HL-60 (cell line): ENCODE results near the gene ELFN2.

ENCODE experiments used
- DNase-seq, 2 experiments: peaks; one replicate each; pipeline ENCODE4 v3.0.0-alpha.2; 2010 to 2020; ENCODE audit warnings: low read depth in 1 of 2, low spot score in 1 of 2
- H3K27ac ChIP-seq: fragments of 250-450 bp; sonication (Bioruptor Pico); replicated peaks from 2 replicates; pipeline ENCODE4 v1.5.1; 2020; ENCODE audit warnings: mild to moderate bottlenecking, moderate library complexity
- H3K27me3 ChIP-seq: fragments of 250-450 bp; sonication (Bioruptor Pico); 2 replicates; pipeline ENCODE4 v1.5.1; 2021; ENCODE audit warnings: mild to moderate bottlenecking, moderate library complexity; ENCODE audit not compliant: insufficient read depth, poor library complexity, severe bottlenecking
- H3K4me3 ChIP-seq: replicated peaks from 2 replicates; pipeline ENCODE4 v1.5.1; 2011; ENCODE audit warnings: mild to moderate bottlenecking, control low read depth, low read length; ENCODE audit not compliant: insufficient read depth
- GABPA ChIP-seq: IDR thresholded peaks from 2 replicates; pipeline ENCODE4 v1.6.1; 2012; ENCODE audit warnings: low read depth
- POLR2AphosphoS5 ChIP-seq: IDR thresholded peaks from 2 replicates; pipeline ENCODE4 v1.6.1; 2012; ENCODE audit warnings: low read depth
- SPI1 ChIP-seq: IDR thresholded peaks from 2 replicates; pipeline ENCODE4 v1.6.1; 2012; ENCODE audit warnings: low read depth, mild to moderate bottlenecking, borderline replicate concordance
- TF ChIP-seq, protein P1 (sequence below): IDR thresholded peaks from one replicate; pipeline ENCODE4 v1.5.1; 2011; ENCODE audit warnings: low read length, control low read depth, inconsistent platforms; ENCODE audit not compliant: insufficient read depth
- TF ChIP-seq, protein P2 (sequence below): IDR thresholded peaks from 2 replicates; pipeline ENCODE4 v1.6.1; 2012; ENCODE audit warnings: low read depth; ENCODE audit not compliant: insufficient replicate concordance

The ELFN2 gene

DNA sequence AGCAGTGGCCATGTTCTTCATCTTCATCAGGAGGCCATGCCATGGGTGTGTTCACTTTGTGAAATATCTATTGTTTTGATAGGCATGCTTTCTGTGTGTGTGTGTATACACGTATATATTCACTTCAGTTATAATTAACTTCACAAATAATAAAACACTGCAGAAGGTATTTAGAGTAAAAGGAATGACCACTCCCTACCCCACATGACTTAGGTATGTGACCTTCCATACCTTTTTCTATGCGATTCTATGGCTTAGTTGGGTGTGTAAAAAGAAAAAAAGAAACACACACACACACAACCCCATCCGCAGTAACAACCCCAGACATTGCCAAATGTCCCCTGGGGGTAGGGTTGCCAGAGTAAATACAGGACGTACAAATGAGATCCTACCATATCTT, 73.0 kb downstream of the ELFN2 start:
- Histone ChIP-seq H3K27ac (no peak overlapping the region), H3K4me3 (no peak overlapping the region), H3K27me3 (no peaks in the 10 kb centered on the region)
- TF ChIP-seq SPI1 (no peak), GABPA (no peak), POLR2AphosphoS5 (no peak)
- TF ChIP-seq, protein P1, sequence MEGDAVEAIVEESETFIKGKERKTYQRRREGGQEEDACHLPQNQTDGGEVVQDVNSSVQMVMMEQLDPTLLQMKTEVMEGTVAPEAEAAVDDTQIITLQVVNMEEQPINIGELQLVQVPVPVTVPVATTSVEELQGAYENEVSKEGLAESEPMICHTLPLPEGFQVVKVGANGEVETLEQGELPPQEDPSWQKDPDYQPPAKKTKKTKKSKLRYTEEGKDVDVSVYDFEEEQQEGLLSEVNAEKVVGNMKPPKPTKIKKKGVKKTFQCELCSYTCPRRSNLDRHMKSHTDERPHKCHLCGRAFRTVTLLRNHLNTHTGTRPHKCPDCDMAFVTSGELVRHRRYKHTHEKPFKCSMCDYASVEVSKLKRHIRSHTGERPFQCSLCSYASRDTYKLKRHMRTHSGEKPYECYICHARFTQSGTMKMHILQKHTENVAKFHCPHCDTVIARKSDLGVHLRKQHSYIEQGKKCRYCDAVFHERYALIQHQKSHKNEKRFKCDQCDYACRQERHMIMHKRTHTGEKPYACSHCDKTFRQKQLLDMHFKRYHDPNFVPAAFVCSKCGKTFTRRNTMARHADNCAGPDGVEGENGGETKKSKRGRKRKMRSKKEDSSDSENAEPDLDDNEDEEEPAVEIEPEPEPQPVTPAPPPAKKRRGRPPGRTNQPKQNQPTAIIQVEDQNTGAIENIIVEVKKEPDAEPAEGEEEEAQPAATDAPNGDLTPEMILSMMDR, result no peak
- TF ChIP-seq, protein P2, sequence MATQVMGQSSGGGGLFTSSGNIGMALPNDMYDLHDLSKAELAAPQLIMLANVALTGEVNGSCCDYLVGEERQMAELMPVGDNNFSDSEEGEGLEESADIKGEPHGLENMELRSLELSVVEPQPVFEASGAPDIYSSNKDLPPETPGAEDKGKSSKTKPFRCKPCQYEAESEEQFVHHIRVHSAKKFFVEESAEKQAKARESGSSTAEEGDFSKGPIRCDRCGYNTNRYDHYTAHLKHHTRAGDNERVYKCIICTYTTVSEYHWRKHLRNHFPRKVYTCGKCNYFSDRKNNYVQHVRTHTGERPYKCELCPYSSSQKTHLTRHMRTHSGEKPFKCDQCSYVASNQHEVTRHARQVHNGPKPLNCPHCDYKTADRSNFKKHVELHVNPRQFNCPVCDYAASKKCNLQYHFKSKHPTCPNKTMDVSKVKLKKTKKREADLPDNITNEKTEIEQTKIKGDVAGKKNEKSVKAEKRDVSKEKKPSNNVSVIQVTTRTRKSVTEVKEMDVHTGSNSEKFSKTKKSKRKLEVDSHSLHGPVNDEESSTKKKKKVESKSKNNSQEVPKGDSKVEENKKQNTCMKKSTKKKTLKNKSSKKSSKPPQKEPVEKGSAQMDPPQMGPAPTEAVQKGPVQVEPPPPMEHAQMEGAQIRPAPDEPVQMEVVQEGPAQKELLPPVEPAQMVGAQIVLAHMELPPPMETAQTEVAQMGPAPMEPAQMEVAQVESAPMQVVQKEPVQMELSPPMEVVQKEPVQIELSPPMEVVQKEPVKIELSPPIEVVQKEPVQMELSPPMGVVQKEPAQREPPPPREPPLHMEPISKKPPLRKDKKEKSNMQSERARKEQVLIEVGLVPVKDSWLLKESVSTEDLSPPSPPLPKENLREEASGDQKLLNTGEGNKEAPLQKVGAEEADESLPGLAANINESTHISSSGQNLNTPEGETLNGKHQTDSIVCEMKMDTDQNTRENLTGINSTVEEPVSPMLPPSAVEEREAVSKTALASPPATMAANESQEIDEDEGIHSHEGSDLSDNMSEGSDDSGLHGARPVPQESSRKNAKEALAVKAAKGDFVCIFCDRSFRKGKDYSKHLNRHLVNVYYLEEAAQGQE, result no peak
- no peak for DNase-seq

DNA sequence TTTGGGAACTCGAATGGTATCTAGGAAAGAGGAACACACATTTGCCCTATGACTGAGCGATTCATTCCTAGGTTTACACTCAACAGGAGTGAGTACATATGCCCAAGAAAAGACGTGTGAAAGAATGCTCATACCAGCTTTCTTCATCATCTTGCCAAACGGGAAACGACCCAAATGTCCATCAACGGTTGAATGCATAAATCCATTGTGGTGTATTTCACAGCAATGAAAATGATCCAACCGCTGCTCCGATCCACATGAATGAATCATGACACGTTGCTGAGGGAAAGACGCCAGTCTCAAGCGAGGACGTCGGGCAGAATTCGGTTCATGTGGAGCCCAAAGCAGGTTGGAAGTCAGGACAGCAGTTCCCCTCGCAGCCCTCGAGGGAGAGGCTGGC, 73.4 kb downstream of the ELFN2 start:
- DNase-seq, result no peak
- Histone ChIP-seq H3K27ac (no peak overlapping the region), H3K4me3 (no peak overlapping the region), H3K27me3 (no peaks in the 10 kb centered on the region)
- TF ChIP-seq, protein P2, result no peak
- no peak for TF ChIP-seq POLR2AphosphoS5
- TF ChIP-seq SPI1, result no peak
- no peak for TF ChIP-seq GABPA

GRCh38 chr22:37352481-37352880, 74.8 kb downstream of the ELFN2 start:
- no peak for DNase-seq
- TF ChIP-seq, protein P2, result no peak
- no peak for TF ChIP-seq GABPA
- H3K27ac ChIP-seq, result no peak overlapping the region

DNA sequence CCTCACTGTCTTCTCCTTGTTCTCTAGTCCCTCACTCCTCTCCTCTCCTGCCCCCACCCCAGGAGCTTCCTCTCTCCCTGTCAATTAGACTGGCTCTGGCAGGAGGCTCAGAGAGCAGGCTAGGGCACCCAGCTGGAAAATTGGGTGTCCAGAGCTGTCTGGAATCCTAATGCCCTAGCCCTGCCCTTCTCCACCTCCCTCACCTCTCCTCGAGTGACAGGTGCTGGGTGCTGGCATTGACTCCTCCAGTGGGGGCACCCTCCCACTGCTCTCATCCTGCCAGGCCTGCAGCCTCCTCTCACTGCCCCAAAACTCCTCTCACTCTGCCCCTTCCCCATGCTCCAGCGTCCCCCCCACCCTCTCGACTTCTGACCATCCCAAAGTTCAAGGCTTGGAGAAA, 76.0 kb downstream of the ELFN2 start:
- H3K27me3 ChIP-seq, result no peaks in the 10 kb centered on the region
- DNase-seq, result no peak
- no peak overlapping the region for H3K4me3 ChIP-seq
- no peak for TF ChIP-seq SPI1
- TF ChIP-seq, protein P1, result no peak
- no peak for TF ChIP-seq POLR2AphosphoS5
- TF ChIP-seq, protein P2, result no peak
- TF ChIP-seq GABPA, result no peak
- H3K27ac ChIP-seq, result no peak overlapping the region

More at GRCh38 chr22:37352481-37352880, 74.8 kb downstream of the ELFN2 start:
- no peak overlapping the region for H3K4me3 ChIP-seq
- no peaks in the 10 kb centered on the region for H3K27me3 ChIP-seq
